ENCODE measurements around the gene LDLRAD4. TPM values are rescaled to one million over a fixed set of nuclear protein-coding genes. Genes with fewer than 3 reads are reported as not detected.

The LDLRAD4 gene
- polyA plus RNA-seq, 1 of the 3 experiments (the other 2 are of a cell fraction): 0.16 TPM

GRCh38 chr18:13530879-13531387, 312.4 kb downstream of the LDLRAD4 start (continued):
- TF ChIP-seq NRF1 (IDR thresholded peaks at IDR 0.05; ENCODE audit: low read depth, low read length): no peak
- no peak for TF ChIP-seq CHD2 (IDR thresholded peaks at IDR 0.05; ENCODE audit: low read length, partially characterized antibody)
- no peak for TF ChIP-seq REST (IDR thresholded peaks at IDR 0.05; ENCODE audit: low read depth, low read length)
- TF ChIP-seq MXI1 (IDR thresholded peaks at IDR 0.05; ENCODE audit: low read depth, low read length): no peak
- TF ChIP-seq RAD21 (IDR thresholded peaks at IDR 0.05; ENCODE audit: low read length): peak; percentile 74
- no peak for TF ChIP-seq NFIC (IDR thresholded peaks at IDR 0.05; ENCODE audit: borderline replicate concordance)
- no peak for TF ChIP-seq GATA2 (CRISPR knock-in tag; IDR thresholded peaks at IDR 0.05)

GRCh38 chr18:13531681-13532325, 313.2 kb downstream of the LDLRAD4 start:
- no peak overlapping the region for H3K4me3 ChIP-seq (ENCODE audit: low read depth in 2 of 2, low read length in 1 of 2)
- no peaks in the 10 kb centered on the region for H3K9me2 ChIP-seq
- no peaks in the 10 kb centered on the region for H3K79me2 ChIP-seq (ENCODE audit: insufficient read depth)
- no peaks in the 10 kb centered on the region for H3K36me3 ChIP-seq (replicated peaks in 1 of 2; ENCODE audit: control insufficient read depth in 1 of 2, insufficient read depth in 2 of 2, low read length in 1 of 2)
- H3F3A ChIP-seq (replicated peaks; ENCODE audit: insufficient read depth): no peaks in the 10 kb centered on the region
- H3K27me3 ChIP-seq (ENCODE audit: insufficient read depth): 0 out of 2 replicates have a peak, but pooled peaks cover 4% of the 10 kb centered on the region
- H2AFZ ChIP-seq (ENCODE audit: low read depth): no peak overlapping the region
- ChIA-PET POLR2A (no interaction called here), CTCF (interaction anchor here (0.7 to 9.4 kb wide), 5 partner anchors 10 to 372 kb away, joined by 3 to 85 read pairs (median 4); partner anchors contain the start of gene LDLRAD4)
- 0 out of 2 replicates have a peak, but pooled peaks cover 4% of the 10 kb centered on the region for H4K20me1 ChIP-seq (ENCODE audit: insufficient read depth)
- H3K9me3 ChIP-seq: no peaks in the 10 kb centered on the region
- H3K4me1 ChIP-seq (ENCODE audit: control insufficient read depth in 1 of 2, insufficient read depth in 2 of 2, low read depth in 1 of 2, low read length in 1 of 2): peaks cover 0 to 7% of the 10 kb centered on the region in 2 experiments; a peak in 1 of 4 replicates
- TF ChIP-seq JUND (IDR thresholded peaks at IDR 0.05): no peak
- no peak for TF ChIP-seq RCOR1 (IDR thresholded peaks at IDR 0.05; ENCODE audit: low read length)
- no peak for TF ChIP-seq NRF1 (IDR thresholded peaks at IDR 0.05; ENCODE audit: low read depth, low read length)
- no peak for TF ChIP-seq SMC3 (IDR thresholded peaks at IDR 0.05; ENCODE audit: low read depth, low read length)
- TF ChIP-seq MAX (IDR thresholded peaks at IDR 0.05; ENCODE audit: low read depth): no peak
- TF ChIP-seq TCF12 (IDR thresholded peaks at IDR 0.05): no peak
- no peak for TF ChIP-seq ZBTB33 (IDR thresholded peaks at IDR 0.05; ENCODE audit: borderline replicate concordance, low read depth)
- TF ChIP-seq GABPA (IDR thresholded peaks at IDR 0.05; ENCODE audit: low read depth): no peak
- no peak for TF ChIP-seq EZH2phosphoT487 (IDR thresholded peaks at IDR 0.05; ENCODE audit: borderline replicate concordance, low read depth)
- TF ChIP-seq GATA2 (CRISPR knock-in tag; IDR thresholded peaks at IDR 0.05): no peak
- TF ChIP-seq TAF1 (IDR thresholded peaks at IDR 0.05; ENCODE audit: borderline replicate concordance, low read depth, low read length): no peak
- TF ChIP-seq RFX5 (IDR thresholded peaks at IDR 0.05; ENCODE audit: low read length): no peak
- no peak for TF ChIP-seq FOXM1 (IDR thresholded peaks at IDR 0.05; ENCODE audit: low read depth)
- no peak for TF ChIP-seq EP300 (IDR thresholded peaks at IDR 0.05; ENCODE audit: borderline replicate concordance in 1 of 2, low read depth in 1 of 2, low read length in 1 of 2)
- no peak for TF ChIP-seq YY1 (IDR thresholded peaks at IDR 0.05; ENCODE audit: low read depth)
- no peak for TF ChIP-seq CTCF (IDR thresholded peaks at IDR 0.05)
- TF ChIP-seq CHD2 (IDR thresholded peaks at IDR 0.05; ENCODE audit: low read length, partially characterized antibody): no peak
- no peak for TF ChIP-seq POLR2AphosphoS5 (IDR thresholded peaks at IDR 0.05; ENCODE audit: low read depth, low read length)
- no peak for TF ChIP-seq RXRA (IDR thresholded peaks at IDR 0.05; ENCODE audit: borderline replicate concordance, low read depth)
- TF ChIP-seq FOXJ3 (CRISPR knock-in tag; IDR thresholded peaks at IDR 0.05): no peak
- no peak for DNase-seq
- no peak overlapping the region for H3K27ac ChIP-seq (ENCODE audit: low read depth in 2 of 2, low read length in 1 of 2)
- H3K4me2 ChIP-seq: no peak overlapping the region
- WGBS (ENCODE audit: low lambda C conversion rate): 81% methylated on average over 16 of the region's 17 CpGs
- H3K9ac ChIP-seq: no peak overlapping the region

Measured in SK-N-SH (cell line).